Neural cell (in vitro differentiated cells): ENCODE data around the gene HS3ST3A1. TPM values are rescaled to one million over a fixed set of nuclear protein-coding genes. Genes with fewer than 3 reads are reported as not detected.

Experiments used
- H2AFZ ChIP-seq: fragments of 200-600, 300-800 bp; sonication (generic), shearing (Covaris generic); 2 replicates; pipeline ENCODE4 v1.6.0; 2014; ENCODE audit warnings: low read depth, mild to moderate bottlenecking, antibody characterized with exemption, low read length, moderate library complexity
- H3F3A ChIP-seq: fragments of 200-600 bp; shearing (Covaris generic); 2 replicates; pipeline ENCODE4 v1.6.1; 2016; ENCODE audit warnings: mild to moderate bottlenecking, moderate library complexity, mixed read lengths, antibody characterized with exemption, low read length; ENCODE audit not compliant: insufficient read depth, poor library complexity, severe bottlenecking
- H3K27ac ChIP-seq: fragments of 200-600, 300-800 bp; sonication (generic), shearing (Covaris generic); 2 replicates; pipeline ENCODE4 v1.5.1; 2014; ENCODE audit warnings: mild to moderate bottlenecking, low read length, moderate library complexity
- H3K27me3 ChIP-seq: fragments of 300-800, 200-600 bp; sonication (generic), shearing (Covaris generic); 2 replicates; pipeline ENCODE4 v1.6.0; 2014; ENCODE audit warnings: mild to moderate bottlenecking, low read depth, low read length, moderate library complexity; ENCODE audit not compliant: insufficient read depth
- H3K36me3 ChIP-seq: fragments of 300-800, 200-600 bp; sonication (generic), shearing (Covaris generic); 2 replicates; pipeline ENCODE4 v1.5.1; 2014; ENCODE audit warnings: mild to moderate bottlenecking, antibody characterized with exemption, low read length, moderate library complexity; ENCODE audit not compliant: insufficient read depth
- H3K4me2 ChIP-seq: fragments of 300-800, 200-600 bp; sonication (generic), shearing (Covaris generic); 2 replicates; pipeline ENCODE4 v1.6.0; 2014; ENCODE audit warnings: mild to moderate bottlenecking, low read length
- H3K4me3 ChIP-seq: fragments of 300-800, 200-600 bp; sonication (generic), shearing (Covaris generic); 2 replicates; pipeline ENCODE4 v1.5.1; 2014; ENCODE audit warnings: mild to moderate bottlenecking, low read length, moderate library complexity
- H3K79me2 ChIP-seq: fragments of 200-600 bp; shearing (Covaris generic); replicated peaks from 2 replicates; pipeline ENCODE4 v1.6.0; 2014; ENCODE audit warnings: mild to moderate bottlenecking, low read length, moderate library complexity; ENCODE audit not compliant: insufficient read depth
- H3K9ac ChIP-seq: fragments of 300-800, 200-600 bp; sonication (generic), shearing (Covaris generic); 2 replicates; pipeline ENCODE4 v1.6.1; 2016; ENCODE audit warnings: mild to moderate bottlenecking, low read length, mixed read lengths
- H3K9me2 ChIP-seq: fragments of 200-600 bp; shearing (Covaris generic); 2 replicates; pipeline ENCODE4 v1.6.1; 2016; ENCODE audit warnings: mild to moderate bottlenecking, low read length, mixed read lengths; ENCODE audit not compliant: insufficient read depth
- H3K9me3 ChIP-seq: fragments of 200-600, 300-800 bp; sonication (generic), shearing (Covaris generic); 2 replicates; pipeline ENCODE4 v1.6.1; 2016; ENCODE audit warnings: mild to moderate bottlenecking, mixed run types, low read length, moderate library complexity, mixed read lengths
- H4K20me1 ChIP-seq: fragments of 200-600 bp; shearing (Covaris generic); 2 replicates; pipeline ENCODE4 v1.6.1; 2016; ENCODE audit warnings: mild to moderate bottlenecking, mixed run types; ENCODE audit not compliant: insufficient read depth
- EP300 ChIP-seq: fragments of 450-650 bp; conservative IDR thresholded peaks from 2 replicates; pipeline ENCODE4 v1.6.1; 2014; ENCODE audit warnings: antibody characterized with exemption, mild to moderate bottlenecking, moderate library complexity; ENCODE audit not compliant: poor library complexity, severe bottlenecking
- EZH2 ChIP-seq: fragments of 200-600, 300-800 bp; shearing (Covaris generic), sonication (generic); IDR thresholded peaks from 2 replicates; pipeline ENCODE4 v1.6.1; 2014; ENCODE audit warnings: antibody characterized with exemption, low read length, borderline replicate concordance, mild to moderate bottlenecking; ENCODE audit not compliant: insufficient read depth, poor library complexity, severe bottlenecking
- MXI1 ChIP-seq: fragments of 450-650 bp; conservative IDR thresholded peaks from 2 replicates; pipeline ENCODE4 v1.6.1; 2014; ENCODE audit warnings: antibody characterized with exemption, mild to moderate bottlenecking; ENCODE audit not compliant: poor library complexity, severe bottlenecking
- POLR2AphosphoS5 ChIP-seq: IDR thresholded peaks from 2 replicates; pipeline ENCODE4 v1.6.1; 2012
- RAD21 ChIP-seq: fragments of 450-650 bp; conservative IDR thresholded peaks from 2 replicates; pipeline ENCODE4 v1.6.1; 2014; ENCODE audit warnings: antibody characterized with exemption, mild to moderate bottlenecking, moderate library complexity
- SMC3 ChIP-seq: fragments of 450-650 bp; conservative IDR thresholded peaks from 2 replicates; pipeline ENCODE4 v1.6.1; 2014; ENCODE audit warnings: antibody characterized with exemption, mild to moderate bottlenecking, moderate library complexity; ENCODE audit not compliant: poor library complexity
- TAF1 ChIP-seq: IDR thresholded peaks from 2 replicates; pipeline ENCODE4 v1.6.1; 2012; ENCODE audit warnings: low read depth
- polyA plus RNA-seq: library from polyadenylated mRNA; depleted of rRNA; stranded (reverse); fragments of >200 nt; gene quantifications from 2 replicates; pipeline ENCODE4 v1.2.3, GENCODE V29; 2014
- TF ChIP-seq, protein P1 (sequence below): IDR thresholded peaks from 2 replicates; pipeline ENCODE4 v1.6.1; 2012; ENCODE audit warnings: borderline replicate concordance
- TF ChIP-seq, protein P2 (sequence below): fragments of 450-650 bp; IDR thresholded peaks from 2 replicates; pipeline ENCODE4 v1.5.1; 2014; ENCODE audit warnings: antibody characterized with exemption, mild to moderate bottlenecking, moderate library complexity; ENCODE audit not compliant: poor library complexity, severe bottlenecking

HS3ST3A1 gene
- polyA plus RNA-seq, 1 donor from 2014 or later = 0.56 TPM

DNA sequence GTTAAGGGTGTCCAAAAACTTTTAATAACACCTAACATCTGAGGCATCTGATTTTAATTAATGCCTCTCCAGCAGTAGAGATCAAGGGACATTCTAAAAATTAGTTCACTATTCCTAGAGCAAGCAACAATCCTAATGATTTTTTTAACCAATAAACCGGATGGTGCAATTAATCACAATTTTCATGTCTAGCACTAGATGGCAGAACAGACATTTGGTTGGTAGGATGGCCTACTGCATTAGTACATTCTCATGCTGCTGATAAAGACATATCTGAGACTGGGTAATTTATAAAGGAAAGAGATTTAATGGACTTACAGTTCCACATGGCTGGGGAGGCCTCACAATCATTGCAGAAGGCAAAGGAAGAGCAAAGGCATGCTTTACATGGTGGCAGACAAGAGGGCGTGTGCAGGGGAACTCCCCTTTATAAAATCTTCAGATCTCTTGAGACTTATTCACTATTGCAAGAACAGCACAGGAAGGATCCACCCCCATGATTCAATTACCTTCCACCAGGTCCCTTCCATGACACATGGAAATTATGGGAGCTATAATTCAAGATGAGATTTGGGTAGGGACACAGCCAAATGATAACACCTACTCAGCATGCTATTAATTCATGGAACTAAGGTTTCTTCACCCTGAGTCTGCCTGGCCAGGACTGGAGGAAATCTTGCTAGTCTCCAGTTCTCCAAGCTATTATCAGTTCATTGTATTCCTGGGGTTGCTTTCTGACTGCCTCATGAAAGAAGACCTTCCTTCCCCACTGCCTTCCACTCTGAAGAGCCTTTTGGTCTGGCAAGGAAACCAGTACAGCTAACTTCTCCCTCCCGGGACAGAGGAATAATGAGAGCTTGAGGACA lies 24.8 kb downstream of the HS3ST3A1 start:
- no peak overlapping the region for H3K9ac ChIP-seq
- no peaks in the 10 kb centered on the region for H3K9me3 ChIP-seq
- no peak for TF ChIP-seq TAF1
- TF ChIP-seq, protein P1, sequence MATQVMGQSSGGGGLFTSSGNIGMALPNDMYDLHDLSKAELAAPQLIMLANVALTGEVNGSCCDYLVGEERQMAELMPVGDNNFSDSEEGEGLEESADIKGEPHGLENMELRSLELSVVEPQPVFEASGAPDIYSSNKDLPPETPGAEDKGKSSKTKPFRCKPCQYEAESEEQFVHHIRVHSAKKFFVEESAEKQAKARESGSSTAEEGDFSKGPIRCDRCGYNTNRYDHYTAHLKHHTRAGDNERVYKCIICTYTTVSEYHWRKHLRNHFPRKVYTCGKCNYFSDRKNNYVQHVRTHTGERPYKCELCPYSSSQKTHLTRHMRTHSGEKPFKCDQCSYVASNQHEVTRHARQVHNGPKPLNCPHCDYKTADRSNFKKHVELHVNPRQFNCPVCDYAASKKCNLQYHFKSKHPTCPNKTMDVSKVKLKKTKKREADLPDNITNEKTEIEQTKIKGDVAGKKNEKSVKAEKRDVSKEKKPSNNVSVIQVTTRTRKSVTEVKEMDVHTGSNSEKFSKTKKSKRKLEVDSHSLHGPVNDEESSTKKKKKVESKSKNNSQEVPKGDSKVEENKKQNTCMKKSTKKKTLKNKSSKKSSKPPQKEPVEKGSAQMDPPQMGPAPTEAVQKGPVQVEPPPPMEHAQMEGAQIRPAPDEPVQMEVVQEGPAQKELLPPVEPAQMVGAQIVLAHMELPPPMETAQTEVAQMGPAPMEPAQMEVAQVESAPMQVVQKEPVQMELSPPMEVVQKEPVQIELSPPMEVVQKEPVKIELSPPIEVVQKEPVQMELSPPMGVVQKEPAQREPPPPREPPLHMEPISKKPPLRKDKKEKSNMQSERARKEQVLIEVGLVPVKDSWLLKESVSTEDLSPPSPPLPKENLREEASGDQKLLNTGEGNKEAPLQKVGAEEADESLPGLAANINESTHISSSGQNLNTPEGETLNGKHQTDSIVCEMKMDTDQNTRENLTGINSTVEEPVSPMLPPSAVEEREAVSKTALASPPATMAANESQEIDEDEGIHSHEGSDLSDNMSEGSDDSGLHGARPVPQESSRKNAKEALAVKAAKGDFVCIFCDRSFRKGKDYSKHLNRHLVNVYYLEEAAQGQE = no peak
- TF ChIP-seq EP300 = no peak
- TF ChIP-seq, protein P2, sequence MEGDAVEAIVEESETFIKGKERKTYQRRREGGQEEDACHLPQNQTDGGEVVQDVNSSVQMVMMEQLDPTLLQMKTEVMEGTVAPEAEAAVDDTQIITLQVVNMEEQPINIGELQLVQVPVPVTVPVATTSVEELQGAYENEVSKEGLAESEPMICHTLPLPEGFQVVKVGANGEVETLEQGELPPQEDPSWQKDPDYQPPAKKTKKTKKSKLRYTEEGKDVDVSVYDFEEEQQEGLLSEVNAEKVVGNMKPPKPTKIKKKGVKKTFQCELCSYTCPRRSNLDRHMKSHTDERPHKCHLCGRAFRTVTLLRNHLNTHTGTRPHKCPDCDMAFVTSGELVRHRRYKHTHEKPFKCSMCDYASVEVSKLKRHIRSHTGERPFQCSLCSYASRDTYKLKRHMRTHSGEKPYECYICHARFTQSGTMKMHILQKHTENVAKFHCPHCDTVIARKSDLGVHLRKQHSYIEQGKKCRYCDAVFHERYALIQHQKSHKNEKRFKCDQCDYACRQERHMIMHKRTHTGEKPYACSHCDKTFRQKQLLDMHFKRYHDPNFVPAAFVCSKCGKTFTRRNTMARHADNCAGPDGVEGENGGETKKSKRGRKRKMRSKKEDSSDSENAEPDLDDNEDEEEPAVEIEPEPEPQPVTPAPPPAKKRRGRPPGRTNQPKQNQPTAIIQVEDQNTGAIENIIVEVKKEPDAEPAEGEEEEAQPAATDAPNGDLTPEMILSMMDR = no peak
- TF ChIP-seq RAD21 = no peak
- no peak for TF ChIP-seq EZH2
- no peak for TF ChIP-seq POLR2AphosphoS5
- TF ChIP-seq SMC3 = no peak
- TF ChIP-seq MXI1 = no peak
- no peaks in the 10 kb centered on the region for H3K9me2 ChIP-seq
- H3K36me3 ChIP-seq = no peaks in the 10 kb centered on the region
- no peak overlapping the region for H2AFZ ChIP-seq
- H3K4me3 ChIP-seq = no peak overlapping the region
- no peak overlapping the region for H3K27ac ChIP-seq
- no peaks in the 10 kb centered on the region for H3F3A ChIP-seq
- H3K79me2 ChIP-seq = no peaks in the 10 kb centered on the region
- no peaks in the 10 kb centered on the region for H4K20me1 ChIP-seq
- H3K27me3 ChIP-seq = no peaks in the 10 kb centered on the region
- no peak overlapping the region for H3K4me2 ChIP-seq

DNA sequence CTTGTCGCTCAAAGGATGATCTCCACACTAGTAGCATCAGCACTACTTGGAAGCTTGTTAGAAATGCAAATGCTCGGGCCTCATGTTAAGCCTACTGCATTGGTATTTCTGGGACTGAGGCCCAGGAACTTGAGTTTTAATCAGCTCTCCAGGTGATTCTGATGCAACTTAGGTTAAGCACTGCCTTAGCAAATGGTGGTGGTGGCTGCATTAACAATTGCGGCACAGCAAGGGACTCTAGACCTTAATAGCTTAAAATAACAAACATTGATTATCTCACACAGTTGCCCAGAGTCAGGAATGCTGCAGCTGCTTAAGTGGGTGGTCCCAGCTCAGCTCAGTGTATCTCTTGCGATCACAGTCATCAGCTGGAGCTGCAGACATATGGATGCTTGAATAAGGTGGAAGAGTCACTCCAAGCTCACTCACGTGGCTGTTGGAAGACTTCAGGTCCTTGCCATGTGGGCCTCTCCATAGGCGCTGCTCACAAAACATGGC lies 25.8 kb downstream of the HS3ST3A1 start:
- no peak overlapping the region for H3K4me2 ChIP-seq
- H3F3A ChIP-seq = no peaks in the 10 kb centered on the region
- H3K9me3 ChIP-seq = no peaks in the 10 kb centered on the region
- no peaks in the 10 kb centered on the region for H3K27me3 ChIP-seq
- no peak overlapping the region for H3K27ac ChIP-seq
- no peak overlapping the region for H2AFZ ChIP-seq
- H3K4me3 ChIP-seq = no peak overlapping the region
- H4K20me1 ChIP-seq = no peaks in the 10 kb centered on the region
- no peak overlapping the region for H3K9ac ChIP-seq
- H3K36me3 ChIP-seq = no peaks in the 10 kb centered on the region
- H3K9me2 ChIP-seq = no peaks in the 10 kb centered on the region
- TF ChIP-seq, protein P1 = no peak
- TF ChIP-seq EP300 (no peak), RAD21 (no peak), TAF1 (no peak), MXI1 (no peak), SMC3 (no peak), EZH2 (no peak), POLR2AphosphoS5 (no peak)
- TF ChIP-seq, protein P2 = no peak
- H3K79me2 ChIP-seq = no peaks in the 10 kb centered on the region
